Ovary (tissue), 3 donors: Measurements from ENCODE around the gene TRNP1.

Experiments
- EP300 ChIP-seq: sonication (generic); formaldehyde crosslinking; IDR thresholded peaks from one replicate; pipeline ENCODE4 v1.6.1; 2017; ENCODE audit warnings: antibody characterized with exemption
- POLR2A ChIP-seq: fragments of 450-650 bp; IDR thresholded peaks from one replicate; pipeline ENCODE4 v1.6.1; 2017; ENCODE audit warnings: antibody characterized with exemption, mild to moderate bottlenecking, moderate library complexity
- TF ChIP-seq, protein P1 (sequence below), 3 donors: fragments of 450-650 bp in 2 of 3; fragments of 200-600 bp in 1 of 3; IDR thresholded peaks; one replicate each; pipeline versions ENCODE4 v1.5.1 to v1.8.0; 2016 to 2022; ENCODE audit warnings: antibody characterized with exemption in 3 of 3, mild to moderate bottlenecking in 1 of 3
- donor health status: DM: no; HTN: no; CAD: no.

DNA sequence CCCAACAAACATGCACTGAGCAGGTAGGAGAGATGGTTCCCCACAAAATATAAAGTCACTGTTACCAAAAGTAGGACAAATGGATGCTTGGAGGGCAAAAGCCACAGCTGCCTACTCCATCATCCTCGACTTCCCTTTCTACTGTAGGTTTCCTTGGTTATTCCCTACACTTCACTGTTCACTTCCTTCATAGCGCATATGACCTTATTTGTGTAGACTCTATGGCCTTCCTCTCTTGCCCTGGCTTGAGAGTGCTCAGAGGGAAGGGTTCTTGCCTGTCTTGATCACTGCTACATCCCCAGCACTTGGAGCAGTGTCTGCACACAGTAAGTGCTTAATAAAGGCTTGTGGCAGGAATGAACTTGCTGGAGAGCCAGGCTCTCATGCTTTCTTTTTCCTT lies 14.6 kb upstream of the TRNP1 start:
- TF ChIP-seq, protein P1, sequence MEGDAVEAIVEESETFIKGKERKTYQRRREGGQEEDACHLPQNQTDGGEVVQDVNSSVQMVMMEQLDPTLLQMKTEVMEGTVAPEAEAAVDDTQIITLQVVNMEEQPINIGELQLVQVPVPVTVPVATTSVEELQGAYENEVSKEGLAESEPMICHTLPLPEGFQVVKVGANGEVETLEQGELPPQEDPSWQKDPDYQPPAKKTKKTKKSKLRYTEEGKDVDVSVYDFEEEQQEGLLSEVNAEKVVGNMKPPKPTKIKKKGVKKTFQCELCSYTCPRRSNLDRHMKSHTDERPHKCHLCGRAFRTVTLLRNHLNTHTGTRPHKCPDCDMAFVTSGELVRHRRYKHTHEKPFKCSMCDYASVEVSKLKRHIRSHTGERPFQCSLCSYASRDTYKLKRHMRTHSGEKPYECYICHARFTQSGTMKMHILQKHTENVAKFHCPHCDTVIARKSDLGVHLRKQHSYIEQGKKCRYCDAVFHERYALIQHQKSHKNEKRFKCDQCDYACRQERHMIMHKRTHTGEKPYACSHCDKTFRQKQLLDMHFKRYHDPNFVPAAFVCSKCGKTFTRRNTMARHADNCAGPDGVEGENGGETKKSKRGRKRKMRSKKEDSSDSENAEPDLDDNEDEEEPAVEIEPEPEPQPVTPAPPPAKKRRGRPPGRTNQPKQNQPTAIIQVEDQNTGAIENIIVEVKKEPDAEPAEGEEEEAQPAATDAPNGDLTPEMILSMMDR (IDR thresholded peaks at IDR 0.05), result no peak
- TF ChIP-seq POLR2A (no peak), EP300 (no peak)
